Ovary (tissue), 9 donors: Measurements from ENCODE around the gene SOST. TPM values are rescaled to one million over a fixed set of nuclear protein-coding genes. Genes with fewer than 3 reads are reported as not detected.
"Not testable (repeated sequence)": the region's sequence is repeated elsewhere in the genome, so short reads cannot be mapped to it uniquely, and the experiment has no call there.

Experiments used
- DNase-seq, 5 donors: peaks; one replicate each; pipeline ENCODE4 v3.0.0-alpha.2; 2019 to 2020
- H3K27ac ChIP-seq, 2 donors: fragments of 200-600 bp; one replicate each; pipeline versions ENCODE4 v1.5.1 to v1.8.0; 2019 to 2022
- H3K27me3 ChIP-seq: fragments of 200-600 bp; one replicate; pipeline ENCODE4 v1.8.0; 2022
- H3K36me3 ChIP-seq: fragments of 200-600 bp; sonication (generic); one replicate; pipeline ENCODE4 v1.5.1; 2019
- H3K4me1 ChIP-seq: one replicate; pipeline ENCODE4 v1.8.1; 2013; ENCODE audit warnings: mild to moderate bottlenecking, moderate library complexity; ENCODE audit not compliant: insufficient read depth
- H3K4me3 ChIP-seq: fragments of 200-600 bp; sonication (generic); one replicate; pipeline ENCODE4 v1.5.1; 2017
- H3K9me3 ChIP-seq, 2 donors: fragments of 200-600 bp in 1 of 2; sonication (generic) in 1 of 2; one replicate each; pipeline versions ENCODE4 v1.5.1 to v1.8.1; 2013 to 2019; ENCODE audit warnings: mild to moderate bottlenecking in 1 of 2, moderate library complexity in 1 of 2
- EP300 ChIP-seq: sonication (generic); formaldehyde crosslinking; IDR thresholded peaks from one replicate; pipeline ENCODE4 v1.6.1; 2017; ENCODE audit warnings: antibody characterized with exemption
- POLR2A ChIP-seq: fragments of 450-650 bp; IDR thresholded peaks from one replicate; pipeline ENCODE4 v1.6.1; 2017; ENCODE audit warnings: antibody characterized with exemption, mild to moderate bottlenecking, moderate library complexity
- WGBS, 3 donors: extraction: QIAGEN DNeasy Blood & Tissue Kit in 1 of 3; methylation state at CpG; one replicate each; pipeline versions ENCODE4 v1.1.5 to v1.1.7; 2013 to 2017; 5-methylcytosine and 5-hydroxymethylcytosine counted together
- intact Hi-C, 4 donors: fragments of 100-400 bp; cut with DNase I; formaldehyde crosslinking; loops; one replicate each; pipeline versions ENCODE4 v1.11.0 to v1.15.1; 2022 to 2023
- polyA plus RNA-seq, 2 donors: library from polyadenylated mRNA; stranded (reverse); fragments of 200-250 nt in 1 of 2; fragments of 350-450 nt in 1 of 2; fragmentation: Illumina TruSeq in 1 of 2; extraction: RNeasy Lipid Tissue Mini Kit (QIAGEN cat#74804) in 1 of 2; gene quantifications; one replicate each; pipeline ENCODE4 v1.2.3, GENCODE V29; 2013 to 2014
- total RNA-seq, 7 donors: library from RNA; depleted of rRNA in 2 of 7; stranded (reverse); fragments of >200 nt in 2 of 7; fragmentation: NEBNext Ultra II Directional in 3 of 7; extraction: Animal tissue kit (Norgen Biotek cat#: 25700) in 3 of 7; gene quantifications; one replicate each; pipeline versions ENCODE4 v1.1.0 to v1.2.4, GENCODE V29; 2016 to 2023
- TF ChIP-seq, protein P1 (sequence below), 3 donors: fragments of 450-650 bp in 2 of 3; fragments of 200-600 bp in 1 of 3; IDR thresholded peaks; one replicate each; pipeline versions ENCODE4 v1.5.1 to v1.8.0; 2016 to 2022; ENCODE audit warnings: antibody characterized with exemption in 3 of 3, mild to moderate bottlenecking in 1 of 3
- donor health status: DM: no; HTN: no; CAD: no; lungs with moderate emphysema.
- donor health status: DM: no; HTN: no; CAD: no.
- donor health status: Bipolar disorder and iron deficiency.
- donor health status: DM: yes; HTN: yes; CAD: no.
- donor health status: DM: no; HTN: no; CAD: no.
- donor health status: DM: yes; HTN: yes; CAD: no.

The SOST gene
- total and polyA plus RNA-seq, 9 donors = 0.30 TPM; not detected in 8

- intact Hi-C loops = no loop called here
- H3K4me1 ChIP-seq = no peaks in the 10 kb centered on the region
- H3K36me3 ChIP-seq = no peaks in the 10 kb centered on the region
- TF ChIP-seq POLR2A = no peak
- TF ChIP-seq, protein P1, sequence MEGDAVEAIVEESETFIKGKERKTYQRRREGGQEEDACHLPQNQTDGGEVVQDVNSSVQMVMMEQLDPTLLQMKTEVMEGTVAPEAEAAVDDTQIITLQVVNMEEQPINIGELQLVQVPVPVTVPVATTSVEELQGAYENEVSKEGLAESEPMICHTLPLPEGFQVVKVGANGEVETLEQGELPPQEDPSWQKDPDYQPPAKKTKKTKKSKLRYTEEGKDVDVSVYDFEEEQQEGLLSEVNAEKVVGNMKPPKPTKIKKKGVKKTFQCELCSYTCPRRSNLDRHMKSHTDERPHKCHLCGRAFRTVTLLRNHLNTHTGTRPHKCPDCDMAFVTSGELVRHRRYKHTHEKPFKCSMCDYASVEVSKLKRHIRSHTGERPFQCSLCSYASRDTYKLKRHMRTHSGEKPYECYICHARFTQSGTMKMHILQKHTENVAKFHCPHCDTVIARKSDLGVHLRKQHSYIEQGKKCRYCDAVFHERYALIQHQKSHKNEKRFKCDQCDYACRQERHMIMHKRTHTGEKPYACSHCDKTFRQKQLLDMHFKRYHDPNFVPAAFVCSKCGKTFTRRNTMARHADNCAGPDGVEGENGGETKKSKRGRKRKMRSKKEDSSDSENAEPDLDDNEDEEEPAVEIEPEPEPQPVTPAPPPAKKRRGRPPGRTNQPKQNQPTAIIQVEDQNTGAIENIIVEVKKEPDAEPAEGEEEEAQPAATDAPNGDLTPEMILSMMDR (IDR thresholded peaks at IDR 0.05) = no peak
- no peak for TF ChIP-seq EP300
- no peak for DNase-seq
- H3K9me3 ChIP-seq = no peaks in the 10 kb centered on the region
- WGBS, 3 donors = 86 to 87% (median 87%) methylated on average over 3 of the region's 3 CpGs
- no peak overlapping the region for H3K27ac ChIP-seq
- no peaks in the 10 kb centered on the region for H3K27me3 ChIP-seq
- no peak overlapping the region for H3K4me3 ChIP-seq
Observed at GRCh38 chr17:43801844-43802243, 43.3 kb upstream of the SOST start.

DNA sequence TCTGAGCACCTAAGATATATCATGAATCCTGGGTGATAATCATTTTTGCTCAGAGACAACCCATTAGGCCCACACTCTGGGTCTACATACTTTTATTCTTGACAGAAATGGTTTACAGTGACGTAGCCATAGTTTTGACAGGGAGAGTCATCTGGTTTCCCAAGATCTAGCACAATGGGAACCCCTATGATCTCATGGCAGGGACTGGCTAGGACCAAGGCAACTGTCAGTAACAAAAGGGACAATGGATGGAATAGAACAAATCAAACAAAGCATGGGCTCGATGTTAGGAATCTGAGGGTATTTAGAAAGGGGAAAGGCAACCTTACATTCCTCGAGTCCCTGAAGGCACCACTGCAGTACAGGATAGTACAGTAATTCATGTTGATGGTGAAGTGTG lies 42.1 kb upstream of the SOST start:
- no peaks in the 10 kb centered on the region for H3K27me3 ChIP-seq
- no peaks in the 10 kb centered on the region for H3K9me3 ChIP-seq
- TF ChIP-seq, protein P1 (IDR thresholded peaks at IDR 0.05) = no peak
- TF ChIP-seq POLR2A = no peak
- no peak for TF ChIP-seq EP300
- H3K4me3 ChIP-seq = no peak overlapping the region
- no peak overlapping the region for H3K27ac ChIP-seq
- 93 to 97% (median 94%) methylated on average over 3 of the region's 3 CpGs for WGBS, 3 donors
- intact Hi-C loops = no loop called here
- H3K36me3 ChIP-seq = no peaks in the 10 kb centered on the region
- no peaks in the 10 kb centered on the region for H3K4me1 ChIP-seq
- DNase-seq = no peak

GRCh38 chr17:43799047-43799446 lies 40.5 kb upstream of the SOST start:
- Histone ChIP-seq H3K27ac (no peak overlapping the region), H3K36me3 (no peaks in the 10 kb centered on the region), H3K9me3 (no peaks in the 10 kb centered on the region), H3K4me3 (no peak overlapping the region), H3K27me3 (no peaks in the 10 kb centered on the region), H3K4me1 (no peaks in the 10 kb centered on the region)
- intact Hi-C loops = no loop called here
- no peak for DNase-seq
- WGBS, 3 donors = 67 to 81% (median 67%) methylated on average over 2 of the region's 2 CpGs
- no peak for TF ChIP-seq EP300
- TF ChIP-seq, protein P1 (IDR thresholded peaks at IDR 0.05) = no peak
- no peak for TF ChIP-seq POLR2A

DNA sequence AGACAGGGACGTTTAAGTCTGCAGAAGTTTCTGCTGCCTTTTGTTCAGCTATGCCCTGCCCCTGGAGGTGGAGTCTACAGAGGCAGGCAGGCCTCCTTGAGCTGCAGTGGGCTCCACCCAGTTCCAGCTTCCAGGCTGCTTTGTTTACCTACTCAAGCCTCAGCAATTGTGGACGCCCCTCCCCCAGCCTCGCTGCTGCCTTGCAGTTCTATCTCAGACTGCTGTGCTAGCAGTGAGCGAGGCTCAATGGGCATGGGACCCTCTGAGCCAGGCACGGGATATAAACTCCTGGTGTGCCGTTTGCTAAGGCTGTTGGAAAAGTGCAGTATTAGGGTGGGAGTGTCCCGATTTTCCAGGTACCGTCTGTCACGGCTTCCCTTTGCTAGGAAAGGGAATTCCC lies 39.4 kb upstream of the SOST start:
- WGBS, 3 donors = 84 to 93% (median 90%) methylated on average over 8 to 9 of the region's 9 CpGs
- H3K4me3 ChIP-seq, DNase-seq, H3K27ac ChIP-seq, H3K27me3 ChIP-seq, H3K4me1 ChIP-seq, H3K9me3 ChIP-seq, H3K36me3 ChIP-seq, intact Hi-C loops: not testable (repeated sequence)

GRCh38 chr17:43792668-43793067 lies 34.1 kb upstream of the SOST start:
- H3K27me3 ChIP-seq, H3K36me3 ChIP-seq, DNase-seq, H3K27ac ChIP-seq, H3K9me3 ChIP-seq, intact Hi-C loops, H3K4me1 ChIP-seq, H3K4me3 ChIP-seq: not testable (repeated sequence)
- WGBS, 3 donors = 79 to 86% (median 86%) methylated on average over 4 of the region's 4 CpGs

GRCh38 chr17:43791589-43791988 lies 33.0 kb upstream of the SOST start:
- H3K9me3 ChIP-seq = no peaks in the 10 kb centered on the region
- H3K4me1 ChIP-seq = no peaks in the 10 kb centered on the region
- intact Hi-C loops = no loop called here
- H3K4me3 ChIP-seq = no peak overlapping the region
- no peak for TF ChIP-seq EP300
- TF ChIP-seq, protein P1 (IDR thresholded peaks at IDR 0.05) = no peak
- TF ChIP-seq POLR2A = no peak
- no peak overlapping the region for H3K27ac ChIP-seq
- DNase-seq = no peak
- H3K36me3 ChIP-seq = no peaks in the 10 kb centered on the region
- H3K27me3 ChIP-seq = no peaks in the 10 kb centered on the region
- 1 to 8% (median 6%) methylated on average over 3 of the region's 3 CpGs for WGBS, 3 donors
